A673 (cell line): ENCODE results near the gene SH2D3C. TPM values are rescaled to one million over a fixed set of nuclear protein-coding genes. Genes with fewer than 3 reads are reported as not detected.

Experiments
- BruUV-seq: library from RNA; stranded (reverse); fragments of 400-500 nt; replicated peaks from 2 replicates; lab custom pipeline; 2021; lab: Mats Ljungman, UMichigan
- CTCF ChIA-PET: fragments of 300-600 bp; sonication (Branson Sonifier 250); formaldehyde crosslinking; loops from one replicate; lab custom pipeline; 2022; ENCODE audit warnings: antibody characterized with exemption; lab: Charles Lee
- POLR2A ChIA-PET: fragments of 300-600 bp; sonication (Branson Sonifier 250); formaldehyde crosslinking; loops from one replicate; lab custom pipeline; 2022; ENCODE audit warnings: antibody characterized with exemption; ENCODE audit not compliant: low non-redundant PET; lab: Charles Lee
- DNase-seq: peaks from one replicate; pipeline ENCODE4 v3.0.0-alpha.2; 2015; ENCODE audit warnings: low spot score
- H3K27ac ChIP-seq: fragments of 200-600 bp; sonication (generic); 2 replicates; pipeline ENCODE4 v1.5.1; 2016; ENCODE audit warnings: mixed run types, low read depth, mild to moderate bottlenecking, mixed read lengths, antibody characterized with exemption, low read length; ENCODE audit not compliant: poor library complexity, severe bottlenecking
- H3K27me3 ChIP-seq: fragments of 200-600 bp; sonication (generic); replicated peaks from 2 replicates; pipeline ENCODE4 v1.6.1; 2017; ENCODE audit warnings: mixed run types, low read depth, mild to moderate bottlenecking, mixed read lengths, antibody characterized with exemption, low read length; ENCODE audit not compliant: insufficient read depth, poor library complexity
- H3K36me3 ChIP-seq: fragments of 200-600 bp; sonication (generic); 2 replicates; pipeline ENCODE4 v1.6.1; 2016; ENCODE audit warnings: mixed run types, mild to moderate bottlenecking, mixed read lengths, antibody characterized with exemption, low read length; ENCODE audit not compliant: insufficient read depth, poor library complexity, severe bottlenecking
- H3K4me1 ChIP-seq: fragments of 200-600 bp; sonication (generic); 2 replicates; pipeline ENCODE4 v1.6.1; 2017; ENCODE audit warnings: mixed run types, mild to moderate bottlenecking, mixed read lengths, antibody characterized with exemption, low read length; ENCODE audit not compliant: insufficient read depth, poor library complexity, severe bottlenecking
- H3K4me3 ChIP-seq: fragments of 200-600 bp; sonication (generic); 2 replicates; pipeline ENCODE4 v1.5.1; 2016; ENCODE audit warnings: low read depth, mixed run types, mild to moderate bottlenecking, mixed read lengths, low read length; ENCODE audit not compliant: poor library complexity, severe bottlenecking
- H3K9me3 ChIP-seq: fragments of 200-600 bp; sonication (generic); 2 replicates; pipeline ENCODE4 v1.6.1; 2016; ENCODE audit warnings: mixed run types, low read depth, mild to moderate bottlenecking, mixed read lengths, antibody characterized with exemption, low read length; ENCODE audit not compliant: poor library complexity, severe bottlenecking
- EZH2 ChIP-seq: fragments of 200-600 bp; sonication (generic); IDR thresholded peaks from 2 replicates; pipeline ENCODE4 v1.6.1; 2017; ENCODE audit warnings: borderline replicate concordance, low read depth, mild to moderate bottlenecking, mixed read lengths, antibody characterized with exemption, low read length; ENCODE audit not compliant: poor library complexity, severe bottlenecking
- intact Hi-C: fragments of 100-400 bp; cut with micrococcal nuclease; formaldehyde crosslinking; loops from one replicate; pipeline ENCODE4 v1.10.0; 2022; ENCODE audit not compliant: unreplicated experiment
- total RNA-seq: library from RNA; stranded (reverse); gene quantifications from 2 replicates; pipeline ENCODE4 v1.2.3, GENCODE V29; 2021
- TF ChIP-seq, protein P1 (sequence below): fragments of 300-800, 200-600 bp; sonication (generic); conservative IDR thresholded peaks from 2 replicates; pipeline ENCODE4 v1.5.1; 2017; ENCODE audit warnings: low read depth, mild to moderate bottlenecking, antibody characterized with exemption, low read length, moderate library complexity, mixed read lengths

SH2D3C gene
- total RNA-seq, 1 experiment from 2014 or later, result not detected

GRCh38 chr9:127705577-127706379, 72.7 kb downstream of the SH2D3C start:
- DNase-seq, result no peak
- no peaks in the 10 kb centered on the region for H3K36me3 ChIP-seq
- H3K27me3 ChIP-seq, result no peaks in the 10 kb centered on the region
- BruUV-seq, result no TSS peak
- intact Hi-C loops, result no loop called here
- TF ChIP-seq, protein P1, sequence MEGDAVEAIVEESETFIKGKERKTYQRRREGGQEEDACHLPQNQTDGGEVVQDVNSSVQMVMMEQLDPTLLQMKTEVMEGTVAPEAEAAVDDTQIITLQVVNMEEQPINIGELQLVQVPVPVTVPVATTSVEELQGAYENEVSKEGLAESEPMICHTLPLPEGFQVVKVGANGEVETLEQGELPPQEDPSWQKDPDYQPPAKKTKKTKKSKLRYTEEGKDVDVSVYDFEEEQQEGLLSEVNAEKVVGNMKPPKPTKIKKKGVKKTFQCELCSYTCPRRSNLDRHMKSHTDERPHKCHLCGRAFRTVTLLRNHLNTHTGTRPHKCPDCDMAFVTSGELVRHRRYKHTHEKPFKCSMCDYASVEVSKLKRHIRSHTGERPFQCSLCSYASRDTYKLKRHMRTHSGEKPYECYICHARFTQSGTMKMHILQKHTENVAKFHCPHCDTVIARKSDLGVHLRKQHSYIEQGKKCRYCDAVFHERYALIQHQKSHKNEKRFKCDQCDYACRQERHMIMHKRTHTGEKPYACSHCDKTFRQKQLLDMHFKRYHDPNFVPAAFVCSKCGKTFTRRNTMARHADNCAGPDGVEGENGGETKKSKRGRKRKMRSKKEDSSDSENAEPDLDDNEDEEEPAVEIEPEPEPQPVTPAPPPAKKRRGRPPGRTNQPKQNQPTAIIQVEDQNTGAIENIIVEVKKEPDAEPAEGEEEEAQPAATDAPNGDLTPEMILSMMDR, result no peak
- TF ChIP-seq EZH2, result no peak
- no peaks in the 10 kb centered on the region for H3K4me1 ChIP-seq
- no peak overlapping the region for H3K4me3 ChIP-seq
- CTCF ChIA-PET, result no interaction called here
- no peak overlapping the region for H3K27ac ChIP-seq
- POLR2A ChIA-PET, result interaction anchor here (0.7 kb wide), 1 partner anchor 26 kb away, joined by 3 read pairs; no protein-coding TSS in a partner anchor
- H3K9me3 ChIP-seq, result no peaks in the 10 kb centered on the region

GRCh38 chr9:127703289-127703946, 75.0 kb downstream of the SH2D3C start:
- BruUV-seq, result no TSS peak
- DNase-seq, result no peak
- Histone ChIP-seq H3K9me3 (no peaks in the 10 kb centered on the region), H3K36me3 (no peaks in the 10 kb centered on the region), H3K4me1 (no peaks in the 10 kb centered on the region), H3K4me3 (no peak overlapping the region), H3K27ac (no peak overlapping the region), H3K27me3 (no peaks in the 10 kb centered on the region)
- CTCF ChIA-PET, result no interaction called here
- TF ChIP-seq, protein P1, result no peak
- TF ChIP-seq EZH2, result no peak
- POLR2A ChIA-PET, result no interaction called here
- intact Hi-C loops, result no loop called here

DNA sequence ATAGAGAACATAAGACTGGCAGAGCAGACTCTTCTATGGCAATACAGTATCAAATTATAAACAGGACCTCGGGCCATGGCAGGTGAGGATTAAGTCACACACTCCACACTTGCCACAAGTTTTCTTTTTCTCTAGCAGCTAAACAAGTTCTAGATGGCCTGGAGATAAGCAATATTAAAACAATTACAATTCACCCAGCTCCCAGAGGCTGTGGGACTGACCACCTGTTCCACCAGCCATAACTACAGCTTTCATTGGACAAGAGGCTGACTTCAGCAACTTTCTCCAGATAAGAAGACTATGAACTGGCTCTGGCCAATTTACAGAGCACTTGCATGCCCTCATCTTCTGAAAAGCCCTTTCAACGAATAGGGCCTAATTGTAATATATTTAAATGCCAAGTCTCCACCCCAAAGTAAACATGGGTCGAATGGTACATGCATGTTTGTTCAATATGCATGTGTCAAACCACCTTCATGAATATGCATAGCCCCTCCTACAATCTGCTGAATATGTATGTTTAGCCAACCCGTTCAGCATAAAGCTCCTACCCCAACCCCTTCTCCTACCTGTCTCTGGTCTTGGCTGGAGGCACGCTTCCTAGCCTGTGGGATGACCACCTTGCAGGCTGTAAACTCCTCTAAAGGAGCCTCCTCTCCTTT, 77.7 kb downstream of the SH2D3C start:
- H3K4me1 ChIP-seq, result no peaks in the 10 kb centered on the region
- H3K4me3 ChIP-seq, result no peak overlapping the region
- H3K27ac ChIP-seq, result no peak overlapping the region
- TF ChIP-seq EZH2, result no peak
- TF ChIP-seq, protein P1, result no peak
- ChIA-PET POLR2A (no interaction called here), CTCF (no interaction called here)
- DNase-seq, result no peak
- intact Hi-C loops, result no loop called here
- H3K27me3 ChIP-seq, result no peaks in the 10 kb centered on the region
- H3K9me3 ChIP-seq, result no peaks in the 10 kb centered on the region
- BruUV-seq, result no TSS peak
- H3K36me3 ChIP-seq, result no peaks in the 10 kb centered on the region
